Vagina (tissue), 2 donors: ENCODE results near the gene SLC38A5. TPM values are rescaled to one million over a fixed set of nuclear protein-coding genes. Genes with fewer than 3 reads are reported as not detected.
A peak's percentile ranks its signal among the peaks of the same experiment; 100 is the strongest.

Source experiments
- DNase-seq, 2 donors: peaks; one replicate each; pipeline ENCODE4 v3.0.0-alpha.2; 2017; ENCODE audit errors: extremely low spot score in 2 of 2
- H3K27ac ChIP-seq: fragments of 200-600 bp; sonication (generic); one replicate; pipeline ENCODE4 v1.5.1; 2019
- H3K27me3 ChIP-seq: fragments of 200-600 bp; sonication (generic); one replicate; pipeline ENCODE4 v1.5.1; 2019
- H3K36me3 ChIP-seq, 2 donors: fragments of 200-600 bp; sonication (generic); one replicate each; pipeline ENCODE4 v1.5.1; 2017 to 2019
- H3K4me1 ChIP-seq: fragments of 200-600 bp; sonication (generic); one replicate; pipeline ENCODE4 v1.5.1; 2019
- H3K4me3 ChIP-seq, 2 donors: fragments of 200-600 bp; sonication (generic); 1 replicate in 1 of 2; 2 replicates in 1 of 2; pipeline ENCODE4 v1.5.1; 2016 to 2019
- H3K9me3 ChIP-seq: fragments of 200-600 bp; sonication (generic); one replicate; pipeline ENCODE4 v1.5.1; 2019
- CTCF ChIP-seq, 3 experiments: fragments of 450-650 bp in 2 of 3; fragments of 200-600 bp in 1 of 3; sonication (generic) in 1 of 3; IDR thresholded peaks; one replicate each; pipeline ENCODE4 v1.5.1; 2017 to 2019; ENCODE audit warnings: antibody characterized with exemption in 3 of 3, mild to moderate bottlenecking in 2 of 3, moderate library complexity in 2 of 3
- POLR2A ChIP-seq, 2 donors: fragments of 450-650 bp; IDR thresholded peaks; one replicate each; pipeline ENCODE4 v1.6.1; 2017; ENCODE audit warnings: antibody characterized with exemption in 2 of 2, mild to moderate bottlenecking in 2 of 2, moderate library complexity in 2 of 2
- POLR2AphosphoS5 ChIP-seq, 2 donors: sonication (generic); formaldehyde crosslinking; IDR thresholded peaks; one replicate each; pipeline ENCODE4 v1.9.0; 2017; ENCODE audit warnings: antibody characterized with exemption in 2 of 2, mild to moderate bottlenecking in 2 of 2, low read depth in 1 of 2; ENCODE audit not compliant: insufficient read depth in 1 of 2
- intact Hi-C: fragments of 100-400 bp; cut with DNase I; formaldehyde crosslinking; loops from one replicate; pipeline ENCODE4 v1.15.1; 2023
- total RNA-seq: library from RNA; depleted of rRNA; stranded (reverse); fragments of >200 nt; gene quantifications from one replicate; pipeline ENCODE4 v1.2.3, GENCODE V29; 2016

SLC38A5 gene
- total RNA-seq, 1 donor from 2014 or later: 15.5 TPM

DNA sequence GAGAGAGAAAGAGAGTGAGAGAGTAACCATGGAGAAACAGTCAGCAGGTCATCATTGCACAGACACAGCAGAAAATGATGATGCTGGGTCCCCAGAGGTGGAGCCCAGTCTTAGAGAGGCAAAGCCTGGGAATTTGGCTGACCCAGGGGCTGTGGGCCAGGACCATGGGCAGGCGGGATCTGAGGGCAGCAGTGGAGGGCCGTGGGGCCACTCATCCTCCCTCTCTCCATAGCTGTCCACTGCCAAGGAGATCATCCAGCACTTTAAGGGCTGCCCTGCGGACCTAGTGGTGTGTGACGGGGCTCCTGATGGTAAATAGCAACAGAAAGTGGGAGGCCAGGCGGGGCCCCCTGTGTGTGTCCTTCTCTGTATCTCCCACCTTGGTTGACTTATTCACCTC, 8.7 kb upstream of the SLC38A5 start:
- no peak for TF ChIP-seq POLR2AphosphoS5 (IDR thresholded peaks at IDR 0.05; ENCODE audit: insufficient read depth in 1 of 2, low read depth in 1 of 2)
- no peak for TF ChIP-seq POLR2A (IDR thresholded peaks at IDR 0.05)
- no peak for TF ChIP-seq CTCF (IDR thresholded peaks at IDR 0.05)
- Histone ChIP-seq H3K27ac (no peak overlapping the region), H3K9me3 (no peaks in the 10 kb centered on the region), H3K27me3 (no peaks in the 10 kb centered on the region), H3K4me3 (no peak overlapping the region), H3K36me3 (peaks cover 0 to 3% of the 10 kb centered on the region in 2 donors), H3K4me1 (peaks cover 8% of the 10 kb centered on the region)
- intact Hi-C loops: no loop called here
- DNase-seq: no peak

DNA sequence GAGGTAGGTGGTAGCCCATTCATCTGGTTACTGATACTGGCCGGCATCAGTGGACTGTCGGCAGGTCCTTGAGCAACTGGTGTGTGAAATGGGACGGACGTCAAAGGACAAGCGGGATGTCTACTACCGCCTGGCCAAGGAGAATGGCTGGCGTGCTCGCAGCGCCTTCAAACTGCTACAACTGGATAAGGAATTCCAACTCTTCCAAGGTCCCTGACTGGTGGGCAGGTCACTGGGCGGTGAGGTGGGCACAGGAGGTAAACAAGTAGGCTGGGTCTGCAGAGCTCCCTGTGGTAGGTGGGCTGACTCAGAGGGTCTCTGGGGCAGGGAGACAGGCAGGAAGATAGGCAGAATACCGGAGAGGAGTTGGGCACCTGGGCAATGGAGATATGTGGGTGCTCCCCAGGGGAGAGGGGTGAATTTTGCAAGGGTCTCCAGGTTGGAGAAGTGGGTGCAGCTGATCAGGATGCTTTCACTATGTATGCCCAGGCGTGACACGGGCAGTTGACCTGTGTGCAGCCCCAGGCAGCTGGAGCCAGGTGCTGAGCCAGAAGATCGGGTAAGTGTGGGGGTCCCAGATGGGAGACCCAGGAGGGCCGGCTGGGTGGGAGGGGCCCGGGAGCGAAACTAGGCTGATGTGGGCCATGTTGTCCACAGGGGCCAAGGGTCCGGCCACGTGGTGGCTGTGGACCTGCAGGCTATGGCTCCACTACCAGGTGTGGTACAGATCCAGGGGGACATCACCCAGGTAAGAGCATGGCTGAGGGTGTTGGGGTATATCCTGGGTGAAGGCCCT, 8.1 kb upstream of the SLC38A5 start:
- Histone ChIP-seq H3K4me1 (peaks cover 8% of the 10 kb centered on the region), H3K9me3 (no peaks in the 10 kb centered on the region), H3K27ac (no peak overlapping the region), H3K27me3 (no peaks in the 10 kb centered on the region), H3K36me3 (no peaks in the 10 kb centered on the region), H3K4me3 (no peak overlapping the region)
- TF ChIP-seq POLR2A (IDR thresholded peaks at IDR 0.05): no peak
- TF ChIP-seq CTCF (IDR thresholded peaks at IDR 0.05): no peak
- TF ChIP-seq POLR2AphosphoS5 (IDR thresholded peaks at IDR 0.05; ENCODE audit: insufficient read depth in 1 of 2, low read depth in 1 of 2): no peak
- no peak for DNase-seq
- intact Hi-C loops: no loop called here

- intact Hi-C loops: no loop called here
- peak overlapping the region; percentile 80 for H3K27ac ChIP-seq
- DNase-seq: no peak
These were observed 6.9 kb upstream of the SLC38A5 start for GRCh38 chrX:48476919-48477318.

DNA sequence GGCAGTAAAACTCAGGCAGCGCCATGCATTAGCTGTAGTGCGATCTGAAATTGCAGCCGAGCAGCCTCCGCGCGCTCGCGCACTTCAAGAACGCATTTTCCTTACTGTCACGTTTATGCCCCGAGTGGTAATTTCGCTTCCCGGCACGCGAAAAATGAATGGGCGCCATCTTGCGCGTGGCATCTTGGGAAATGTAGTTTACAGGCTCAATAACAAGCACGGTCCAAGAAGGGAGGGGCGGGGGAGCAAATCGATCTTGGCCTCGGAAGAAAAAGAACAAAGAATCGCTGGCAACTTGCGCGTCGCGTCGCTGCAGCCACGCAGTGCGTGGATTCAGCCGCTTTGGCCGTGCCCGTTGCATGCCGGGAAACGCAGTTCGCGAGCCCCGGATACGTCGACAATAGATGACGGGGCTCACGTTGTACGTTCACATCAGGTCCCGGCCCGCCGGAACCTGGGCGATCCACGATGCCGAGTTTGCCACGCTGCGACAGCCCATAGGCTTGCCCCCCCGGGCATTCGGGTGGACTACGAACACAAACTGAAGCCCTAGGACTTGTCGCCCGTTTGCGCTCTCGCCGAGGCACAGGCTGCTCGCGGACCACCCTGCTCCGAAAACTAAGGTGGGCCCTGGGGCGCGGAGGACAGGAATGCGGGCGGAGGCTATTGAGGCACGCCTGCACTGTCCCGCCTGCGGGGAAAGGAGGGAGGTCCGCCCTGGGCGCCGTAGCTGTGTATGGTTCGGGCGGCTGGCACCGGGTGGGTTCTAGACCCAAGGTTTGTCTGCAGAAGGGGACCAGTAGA, 5.9 kb upstream of the SLC38A5 start, which contains the start of gene FTSJ1:
Gene FTSJ1, plus strand, starts transcription at position 426 of the 804 bp plus-strand sequence. CDS start 1,849 bp downstream, outside the sequence.
- peak in 1 of 2 donors; percentile 91 for DNase-seq
- intact Hi-C loops: no loop called here
- no peaks in the 10 kb centered on the region for H3K36me3 ChIP-seq
- H3K4me1 ChIP-seq: peaks cover 8% of the 10 kb centered on the region
- H3K9me3 ChIP-seq: no peaks in the 10 kb centered on the region
- peak within 1 kb of the TSS; percentile 80 for H3K27ac ChIP-seq
- no peak for TF ChIP-seq CTCF (IDR thresholded peaks at IDR 0.05)
- peak; percentile 81 to 86 for TF ChIP-seq POLR2AphosphoS5 (IDR thresholded peaks at IDR 0.05; ENCODE audit: insufficient read depth in 1 of 2, low read depth in 1 of 2)
- no peaks in the 10 kb centered on the region for H3K27me3 ChIP-seq
- H3K4me3 ChIP-seq: peak within 1 kb of the TSS; percentile 70

More at GRCh38 chrX:48476919-48477318, 6.9 kb upstream of the SLC38A5 start:
- Histone ChIP-seq H3K4me3 (peak overlapping the region; percentile 70), H3K9me3 (no peaks in the 10 kb centered on the region), H3K4me1 (peaks cover 8% of the 10 kb centered on the region), H3K36me3 (no peaks in the 10 kb centered on the region), H3K27me3 (no peaks in the 10 kb centered on the region)
- TF ChIP-seq POLR2A (IDR thresholded peaks at IDR 0.05) (no peak), CTCF (IDR thresholded peaks at IDR 0.05) (no peak), POLR2AphosphoS5 (IDR thresholded peaks at IDR 0.05; ENCODE audit: insufficient read depth in 1 of 2, low read depth in 1 of 2) (no peak)
